Cerebellar nuclear complex (tissue), 1 donor: ENCODE measurements around the gene RBM45.

Experiments used
- DNase-seq, 2 experiments: peaks; one replicate each; lab custom pipeline; 2025; lab: John Stamatoyannopoulos, UW

RBM45 gene

DNA sequence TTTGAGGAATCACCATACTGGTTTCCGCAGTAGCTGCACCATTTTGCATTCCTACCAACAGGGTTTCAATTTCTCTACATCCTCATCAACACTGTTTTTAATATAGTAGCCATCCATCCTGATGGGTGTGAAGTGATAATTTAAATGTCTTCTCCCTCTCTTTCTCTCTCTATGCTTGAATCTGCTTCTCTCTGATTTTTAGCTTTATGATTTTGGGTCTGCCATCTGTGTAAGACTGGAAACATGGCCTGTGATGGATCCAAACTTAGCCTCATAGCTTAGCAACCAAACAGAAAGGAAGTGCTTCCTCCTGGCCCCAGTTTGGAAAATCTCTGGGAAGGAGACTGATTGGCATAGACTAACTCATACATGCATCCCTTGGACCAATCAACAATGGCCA is 48.4 kb downstream of the RBM45 start:
- DNase-seq = no peak

DNA sequence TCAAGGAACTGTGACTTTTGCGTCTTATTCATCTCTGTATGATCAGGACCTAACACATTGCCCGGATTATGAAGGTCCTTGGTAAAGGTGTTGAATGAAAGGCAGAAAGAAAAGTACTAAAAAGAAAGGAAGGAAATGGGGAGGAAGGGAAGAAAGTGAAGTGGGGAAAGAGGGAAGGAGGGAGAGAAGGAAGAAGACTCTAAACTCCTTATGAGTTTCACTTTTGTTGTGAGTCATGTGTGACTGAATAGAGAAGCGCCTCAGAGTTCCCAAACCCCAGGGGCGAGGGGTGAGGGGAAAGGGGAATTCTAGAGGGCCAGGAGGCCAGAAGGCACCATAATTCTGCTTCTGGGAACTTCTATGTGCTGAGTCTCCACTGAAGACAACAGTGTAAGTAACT is 51.2 kb downstream of the RBM45 start:
- no peak for DNase-seq

DNA sequence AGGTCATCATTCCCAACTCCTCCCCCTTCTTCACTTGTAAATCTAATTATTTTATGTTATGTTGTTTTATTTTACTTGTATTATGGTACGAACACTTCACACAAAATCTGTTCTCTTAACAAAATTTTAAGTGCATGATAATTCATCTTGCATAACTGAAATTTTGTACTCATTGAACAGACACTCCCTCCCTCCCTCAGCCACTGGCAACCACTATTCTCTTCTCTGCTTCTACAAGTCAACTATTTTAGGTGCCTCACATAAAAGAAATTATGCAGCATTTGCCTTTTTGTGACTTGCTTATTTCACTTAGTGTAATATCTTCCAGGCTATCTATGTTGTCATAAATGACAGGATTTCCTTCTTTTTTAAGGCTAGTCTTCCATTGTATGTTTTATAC is 51.7 kb downstream of the RBM45 start:
- no peak for DNase-seq

DNA sequence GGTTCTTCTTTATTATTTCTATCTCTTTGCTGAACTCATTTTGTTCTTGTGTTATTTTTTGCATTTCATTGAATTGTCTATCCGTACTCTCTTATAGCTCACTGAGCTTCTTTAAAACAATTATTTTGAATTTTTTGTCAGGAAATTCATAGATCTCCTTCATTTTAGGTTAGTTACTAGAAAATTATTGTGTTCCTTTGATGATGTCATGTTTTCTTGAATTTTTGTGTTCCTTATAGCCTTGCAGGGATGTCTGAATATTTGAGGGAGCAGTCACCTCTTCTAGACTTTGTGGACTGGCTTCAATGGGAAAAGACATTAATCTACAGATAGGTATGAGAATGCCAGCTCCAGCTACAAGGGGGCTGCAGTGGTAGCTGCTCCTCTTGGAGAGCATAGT is 61.4 kb downstream of the RBM45 start:
- no peak for DNase-seq

DNA sequence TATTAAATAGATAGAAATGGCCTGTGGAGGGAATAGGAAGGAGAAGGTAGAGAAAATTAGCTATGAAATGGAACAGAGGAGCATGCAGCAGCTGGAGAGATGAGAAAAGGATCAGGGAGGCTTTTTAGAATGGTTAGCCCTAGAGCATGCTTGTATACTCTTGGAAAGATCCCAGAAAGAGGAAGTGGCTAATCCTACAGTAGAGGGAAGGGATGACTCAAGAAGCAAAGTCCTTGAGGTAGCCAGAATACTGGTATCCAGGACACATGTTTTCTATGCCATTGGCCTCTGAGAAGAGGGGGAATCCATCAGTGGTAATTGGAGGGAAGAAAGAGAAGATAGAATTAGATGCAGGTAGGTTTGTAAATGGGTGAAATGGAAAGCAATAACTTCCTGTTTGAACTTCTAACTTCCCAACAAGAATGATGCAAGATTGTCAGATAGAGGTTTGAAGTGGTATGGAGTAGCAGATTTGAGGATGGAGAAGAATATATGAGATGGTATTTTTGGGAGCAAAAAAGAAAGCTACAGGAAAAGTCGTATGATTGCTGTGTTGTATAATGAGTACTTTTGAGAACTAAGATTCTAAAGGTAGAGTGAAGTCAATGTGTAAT is 64.9 kb downstream of the RBM45 start:
- DNase-seq = no peak
